ENCODE results near the gene GNPNAT1. TPM values are rescaled to one million over a fixed set of nuclear protein-coding genes. Genes with fewer than 3 reads are reported as not detected.
A peak's percentile ranks its signal among the peaks of the same experiment; 100 is the strongest.

GNPNAT1 gene
- total and polyA plus RNA-seq, 2 of the 8 experiments (the other 6 are each of a cell fraction or from before 2014, with no cell fraction given) = 25.5 to 54.1 TPM

GRCh38 chr14:52733824-52734223 is 57.6 kb downstream of the GNPNAT1 start:
- Histone ChIP-seq H3K27me3 (replicated peaks in 1 of 4; ENCODE audit: control insufficient read depth in 3 of 4, extremely low read depth in 1 of 4, insufficient read depth in 3 of 4, low read length in 3 of 4) (no peaks in the 10 kb centered on the region), H3K23ac (ENCODE audit: insufficient read length) (no peak overlapping the region), H4K5ac (ENCODE audit: insufficient read length, low read depth, low read length) (no peak overlapping the region), H2BK5ac (ENCODE audit: low read depth, low read length) (no peak overlapping the region), H2AK5ac (ENCODE audit: low read depth, low read length) (no peak overlapping the region), H2BK12ac (ENCODE audit: low read depth, low read length) (no peak overlapping the region), H3K9me3 (ENCODE audit: insufficient read depth in 2 of 2, low read depth in 1 of 2, low read length in 1 of 2) (no peaks in the 10 kb centered on the region), H3K27ac (ENCODE audit: low read depth, low read length) (no peak overlapping the region), H2BK15ac (ENCODE audit: low read length) (no peak overlapping the region), H3K18ac (ENCODE audit: extremely low read depth, low read length) (no peak overlapping the region), H3K23me2 (ENCODE audit: low read depth, low read length) (no peaks in the 10 kb centered on the region), H3K4me3 (ENCODE audit: extremely low read depth in 1 of 4, insufficient read depth in 2 of 4, low read depth in 3 of 4, low read length in 4 of 4) (peak overlapping the region in 2 of 4 experiments; percentile 2 to 6; a peak in 1 of 8 replicates), H3K9ac (replicated peaks in 1 of 4; ENCODE audit: extremely low read depth in 1 of 4, low read depth in 3 of 4, low read length in 3 of 4) (no peak overlapping the region), H2AFZ (ENCODE audit: low read length) (no peak overlapping the region), H3K79me1 (ENCODE audit: low read depth, low read length) (0 out of 2 replicates have a peak, but pooled peaks cover 3% of the 10 kb centered on the region), H2BK20ac (ENCODE audit: low read length) (no peak overlapping the region), H3K4me2 (ENCODE audit: insufficient read depth in 1 of 2, low read depth in 2 of 2, low read length in 2 of 2) (0 out of 4 replicates have a peak overlapping the region, but pooled peaks have one; percentile 1 to 18), H4K91ac (replicated peaks; ENCODE audit: insufficient read length, low read length) (no peak overlapping the region), H3K36me3 (ENCODE audit: control insufficient read depth in 2 of 4, insufficient read depth in 4 of 4, low read length in 3 of 4) (peaks cover 0 to 8% (median 0%) of the 10 kb centered on the region in 4 experiments; a peak in 1 of 8 replicates), H2BK120ac (replicated peaks; ENCODE audit: low read depth, low read length) (no peak overlapping the region), H3K79me2 (ENCODE audit: control insufficient read depth in 1 of 2, insufficient read depth in 2 of 2, low read length in 2 of 2) (peaks cover 0 to 70% of the 10 kb centered on the region in 2 experiments; a peak in 3 of 4 replicates), H3K14ac (ENCODE audit: insufficient read length) (no peak overlapping the region), H4K8ac (ENCODE audit: extremely low read depth, insufficient read depth, low read length) (no peak overlapping the region), H4K20me1 (replicated peaks in 1 of 2; ENCODE audit: control insufficient read depth in 1 of 2, insufficient read depth in 2 of 2, low read length in 2 of 2) (peaks cover 0 to 2% of the 10 kb centered on the region in 2 experiments), H3K4me1 (replicated peaks in 1 of 4; ENCODE audit: control insufficient read depth in 3 of 4, insufficient read depth in 4 of 4, low read length in 3 of 4) (peaks cover 0 to 5% (median 3%) of the 10 kb centered on the region in 4 experiments; a peak in 4 of 7 replicates), H3K4ac (replicated peaks; ENCODE audit: insufficient read length, low read depth, low read length) (no peak overlapping the region), H3K56ac (replicated peaks; ENCODE audit: insufficient read length, low read depth, low read length) (no peak overlapping the region)
- FAIRE-seq (no peak), DNase-seq (ENCODE audit: low read depth in 1 of 2, low spot score in 2 of 2) (no peak)
- POLR2A ChIA-PET (ENCODE audit: partially characterized antibody) = interaction anchor here (0.8 kb wide), 1 partner anchor 9 kb away, joined by 3 read pairs; no protein-coding TSS in a partner anchor
- 90% methylated on average over 9 of the region's 9 CpGs; no CpG with 5 or more reads in 1 of the 2 experiments for WGBS, 2 experiments (ENCODE audit: extremely low coverage in 1 of 2, insufficient coverage in 1 of 2, insufficient read length in 1 of 2, insufficient replicate concordance in 2 of 2, low coverage in 1 of 2, low lambda C conversion rate in 2 of 2, missing lambda C conversion rate in 1 of 2)
- CTCF ChIA-PET (ENCODE audit: partially characterized antibody) = interaction anchor here (1.0 to 2.3 kb wide), 3 partner anchors 9 to 25 kb away, joined by 3 to 5 read pairs (median 4); no protein-coding TSS in a partner anchor
- TF ChIP-seq JUN (IDR thresholded peaks at IDR 0.05; ENCODE audit: low read depth, low read length) = no peak
- no peak for TF ChIP-seq BACH1 (IDR thresholded peaks at IDR 0.05; ENCODE audit: low read length)
- no peak for TF ChIP-seq CTCF (IDR thresholded peaks at IDR 0.05; ENCODE audit: control extremely low read depth in 1 of 3, insufficient read depth in 1 of 3, low read depth in 1 of 3, low read length in 3 of 3)
- TF ChIP-seq RFX5 (IDR thresholded peaks at IDR 0.05; ENCODE audit: borderline replicate concordance, low read depth, low read length) = no peak
- no peak for TF ChIP-seq BCL11A (IDR thresholded peaks at IDR 0.05; ENCODE audit: low read depth in 2 of 2, low read length in 2 of 2)
- TF ChIP-seq E2F6 (IDR thresholded peaks at IDR 0.05) = no peak
- TF ChIP-seq HDAC6 (IDR thresholded peaks at IDR 0.05; ENCODE audit: low read depth, low read length) = no peak
- TF ChIP-seq SAP30 (IDR thresholded peaks at IDR 0.05; ENCODE audit: insufficient read depth, insufficient replicate concordance, low read length) = no peak
- no peak for TF ChIP-seq CBX8 (IDR thresholded peaks at IDR 0.05; ENCODE audit: borderline replicate concordance, low read depth, low read length)
- TF ChIP-seq GABPA (IDR thresholded peaks at IDR 0.05; ENCODE audit: borderline replicate concordance, insufficient read depth, low read length) = no peak

All from H1 (cell line).